Activated B cell treated with CpG ODN at 0.5 μM for 24 hours (primary cell): ENCODE results near the gene SLC5A5. TPM values are rescaled to one million over a fixed set of nuclear protein-coding genes. Genes with fewer than 3 reads are reported as not detected.

ENCODE experiments used
- ATAC-seq: fragments of 200-7000 bp; cut with Tn5 transposase; one replicate; pipeline ENCODE4 v1.10.0; 2021; ENCODE audit warnings: low read depth, mild to moderate bottlenecking, moderate library complexity
- CTCF ChIA-PET: fragments of 350-600 bp; sonication (Branson Sonifier 250); formaldehyde crosslinking; loops from one replicate; lab custom pipeline; 2021; ENCODE audit warnings: antibody characterized with exemption; lab: Charles Lee
- POLR2A ChIA-PET: fragments of 350-600 bp; sonication (Branson Sonifier 250); formaldehyde crosslinking; loops from one replicate; lab custom pipeline; 2021; ENCODE audit warnings: antibody characterized with exemption; lab: Charles Lee
- DNase-seq: peaks from one replicate; pipeline ENCODE4 v3.0.0; 2022
- H3K27ac Mint-ChIP-seq: one replicate; pipeline ENCODE4 v1.8.0; 2020; ENCODE audit warnings: mixed read lengths
- H3K27me3 Mint-ChIP-seq: one replicate; pipeline ENCODE4 v1.8.0; 2021; ENCODE audit warnings: mixed read lengths
- H3K36me3 Mint-ChIP-seq: one replicate; pipeline ENCODE4 v1.8.0; 2021; ENCODE audit warnings: low read depth, mixed read lengths
- H3K4me1 Mint-ChIP-seq: one replicate; pipeline ENCODE4 v1.8.0; 2021; ENCODE audit warnings: mixed read lengths
- H3K4me3 Mint-ChIP-seq: one replicate; pipeline ENCODE4 v1.8.0; 2020; ENCODE audit warnings: mild to moderate bottlenecking, mixed read lengths
- H3K9me3 Mint-ChIP-seq: one replicate; pipeline ENCODE4 v1.8.0; 2020; ENCODE audit warnings: mixed read lengths
- CTCF ChIP-seq: fragments of 200-600 bp; IDR thresholded peaks from one replicate; pipeline ENCODE4 v1.8.0; 2022; ENCODE audit warnings: antibody characterized with exemption, mild to moderate bottlenecking
- intact Hi-C: fragments of 100-400 bp; cut with micrococcal nuclease; formaldehyde crosslinking; loops from one replicate; pipeline ENCODE4 v1.15.1; 2024
- total RNA-seq: library from RNA; stranded (reverse); gene quantifications from 2 replicates; pipeline ENCODE4 v1.2.3, GENCODE V29; 2022

Gene SLC5A5
- total RNA-seq, 1 donor from 2014 or later, result 0.09 TPM

GRCh38 chr19:17830567-17831418, 41.0 kb upstream of the SLC5A5 start:
- Mint-ChIP-seq H3K27me3 (no peaks in the 10 kb centered on the region), H3K36me3 (peaks cover 73% of the 10 kb centered on the region), H3K9me3 (no peaks in the 10 kb centered on the region), H3K4me1 (no peaks in the 10 kb centered on the region), H3K4me3 (no peak overlapping the region), H3K27ac (no peak overlapping the region)
- no peak for TF ChIP-seq CTCF
- ATAC-seq (peak; percentile 72), DNase-seq (no peak)
- intact Hi-C loops, result no loop called here
- ChIA-PET CTCF (no interaction called here), POLR2A (interaction anchor here (0.5 to 2.5 kb wide), 6 partner anchors 8 to 318 kb away, joined by 3 to 11 read pairs (median 4); partner anchors contain the start of gene JAK3)

- Mint-ChIP-seq H3K27me3 (no peaks in the 10 kb centered on the region), H3K27ac (no peak overlapping the region), H3K9me3 (no peaks in the 10 kb centered on the region), H3K4me1 (no peaks in the 10 kb centered on the region), H3K4me3 (no peak overlapping the region), H3K36me3 (peaks cover 78% of the 10 kb centered on the region)
- TF ChIP-seq CTCF, result no peak
- no peak for ATAC-seq
- no peak for DNase-seq
- ChIA-PET POLR2A (interaction anchor here (0.5 to 3.1 kb wide), 6 partner anchors 8 to 202 kb away, joined by 3 to 20 read pairs (median 4); partner anchors contain the start of gene JAK3), CTCF (no interaction called here)
- intact Hi-C loops, result no loop called here
Measured at GRCh38 chr19:17831419-17831888, 40.3 kb upstream of the SLC5A5 start.

GRCh38 chr19:17832443-17833208, 39.1 kb upstream of the SLC5A5 start:
- DNase-seq (no peak), ATAC-seq (no peak)
- Mint-ChIP-seq H3K27me3 (no peaks in the 10 kb centered on the region), H3K36me3 (peaks cover 78% of the 10 kb centered on the region), H3K27ac (no peak overlapping the region), H3K9me3 (no peaks in the 10 kb centered on the region), H3K4me3 (no peak overlapping the region), H3K4me1 (no peaks in the 10 kb centered on the region)
- intact Hi-C loops, result no loop called here
- TF ChIP-seq CTCF, result no peak
- ChIA-PET POLR2A (interaction anchor here (0.6 to 3.1 kb wide), 4 partner anchors 9 to 165 kb away, joined by 4 to 20 read pairs (median 7); partner anchors contain the start of gene JAK3), CTCF (no interaction called here)

- no peaks in the 10 kb centered on the region for H3K4me1 Mint-ChIP-seq
- H3K27ac Mint-ChIP-seq, result no peak overlapping the region
- intact Hi-C loops, result no loop called here
- no peaks in the 10 kb centered on the region for H3K27me3 Mint-ChIP-seq
- DNase-seq, result no peak
- CTCF ChIA-PET, result interaction anchor here (0.7 to 1.0 kb wide), 3 partner anchors 9 to 21 kb away, joined by 3 to 4 read pairs (median 3); no protein-coding TSS in a partner anchor
- H3K36me3 Mint-ChIP-seq, result peaks cover 83% of the 10 kb centered on the region
- TF ChIP-seq CTCF, result no peak
- POLR2A ChIA-PET, result interaction anchor here (0.7 to 3.1 kb wide), 7 partner anchors 11 to 98 kb away, joined by 3 to 20 read pairs (median 4); partner anchors contain the start of genes CCDC124, JAK3 and RPL18A
- no peak for ATAC-seq
- no peak overlapping the region for H3K4me3 Mint-ChIP-seq
- H3K9me3 Mint-ChIP-seq, result no peaks in the 10 kb centered on the region
Measured at GRCh38 chr19:17834350-17835181, 37.2 kb upstream of the SLC5A5 start.
